ENCODE data around the gene CFAP210.
"Not testable (repeated sequence)": the region's sequence is repeated elsewhere in the genome, so short reads cannot be mapped to it uniquely, and the experiment has no call there.

CFAP210 gene

DNA sequence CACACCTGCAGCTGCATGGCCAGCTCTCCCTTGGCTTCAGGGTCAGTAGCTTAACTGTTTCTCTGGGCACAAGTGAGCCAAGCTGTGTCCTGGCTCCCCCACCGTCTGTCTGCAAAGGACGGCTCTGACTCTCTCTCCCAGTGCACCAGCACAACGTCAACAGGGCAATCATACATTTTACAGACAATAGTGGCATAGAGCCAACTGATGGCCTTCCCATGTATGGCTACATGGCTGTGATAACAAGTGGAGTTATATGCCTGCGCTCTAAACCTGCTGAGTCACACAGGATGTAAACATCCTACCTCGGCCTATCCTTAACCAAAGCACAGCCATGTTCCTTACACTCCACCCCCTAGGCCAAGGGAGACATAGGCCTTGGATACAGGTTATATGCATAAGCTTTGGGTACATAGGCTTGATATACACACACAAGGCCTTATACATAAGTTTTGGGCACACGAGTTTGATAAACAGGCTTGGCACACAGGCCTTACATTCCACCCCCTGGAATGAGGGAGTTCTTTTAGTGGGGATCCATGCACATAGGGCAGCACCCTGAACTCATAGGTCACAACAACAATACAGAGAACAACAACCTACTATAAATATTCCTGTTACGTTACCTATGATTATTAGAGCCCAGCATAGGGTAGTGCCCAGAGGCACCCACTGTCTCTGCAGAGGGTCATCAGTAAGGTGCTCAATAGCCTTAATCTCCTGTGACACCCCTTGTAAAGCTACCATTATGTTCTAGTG is 17.7 kb upstream of the CFAP210 start:
- H3K4me3 ChIP-seq (ENCODE audit: low read depth in 1 of 2, low read length in 2 of 2): no peak overlapping the region
- no peak overlapping the region for H3K27ac ChIP-seq (ENCODE audit: low read length)

DNA sequence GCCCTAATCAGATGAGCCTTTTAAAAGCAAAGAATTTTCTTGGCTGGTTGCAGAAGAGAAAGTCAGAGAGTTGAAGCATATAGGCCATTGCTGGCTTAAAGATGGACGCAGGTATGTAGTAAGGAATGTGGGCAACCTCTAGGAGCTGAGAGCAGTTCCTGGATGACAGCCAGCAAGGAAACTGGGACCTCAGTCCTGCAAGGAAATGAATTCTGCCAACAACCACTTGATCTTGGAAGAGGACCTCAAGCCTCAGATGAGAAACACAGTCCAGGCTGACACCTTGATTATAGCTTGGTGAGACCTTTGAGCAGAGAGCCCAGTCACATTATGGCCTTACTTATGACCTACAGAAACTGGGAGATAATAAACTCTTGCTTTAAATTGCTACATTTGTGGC is 15.8 kb upstream of the CFAP210 start:
- H3K27me3 ChIP-seq (ENCODE audit: low read depth, low read length): no peaks in the 10 kb centered on the region
- no peak overlapping the region for H3K27ac ChIP-seq (ENCODE audit: low read length)
- H3K9me3 ChIP-seq (ENCODE audit: control insufficient read depth in 1 of 2, low read length in 2 of 2): no peaks in the 10 kb centered on the region
- H3K36me3 ChIP-seq (ENCODE audit: control insufficient read depth in 1 of 2, insufficient read depth in 2 of 2, low read length in 2 of 2): no peaks in the 10 kb centered on the region
- H3K4me3 ChIP-seq (ENCODE audit: low read depth in 1 of 2, low read length in 2 of 2): no peak overlapping the region
- H3K4me1 ChIP-seq (ENCODE audit: control insufficient read depth in 1 of 2, insufficient read depth in 2 of 2, low read length in 2 of 2): peaks cover 8 to 9% of the 10 kb centered on the region in 2 donors

More for the DNA sequence above, 17.7 kb upstream of the CFAP210 start:
- no peaks in the 10 kb centered on the region for H3K9me3 ChIP-seq (ENCODE audit: control insufficient read depth in 1 of 2, low read length in 2 of 2)
- H3K4me1 ChIP-seq (ENCODE audit: control insufficient read depth in 1 of 2, insufficient read depth in 2 of 2, low read length in 2 of 2): peaks cover 13 to 26% of the 10 kb centered on the region in 2 donors
- H3K27me3 ChIP-seq (ENCODE audit: low read depth, low read length): no peaks in the 10 kb centered on the region
- H3K36me3 ChIP-seq (ENCODE audit: control insufficient read depth in 1 of 2, insufficient read depth in 2 of 2, low read length in 2 of 2): no peaks in the 10 kb centered on the region

DNA sequence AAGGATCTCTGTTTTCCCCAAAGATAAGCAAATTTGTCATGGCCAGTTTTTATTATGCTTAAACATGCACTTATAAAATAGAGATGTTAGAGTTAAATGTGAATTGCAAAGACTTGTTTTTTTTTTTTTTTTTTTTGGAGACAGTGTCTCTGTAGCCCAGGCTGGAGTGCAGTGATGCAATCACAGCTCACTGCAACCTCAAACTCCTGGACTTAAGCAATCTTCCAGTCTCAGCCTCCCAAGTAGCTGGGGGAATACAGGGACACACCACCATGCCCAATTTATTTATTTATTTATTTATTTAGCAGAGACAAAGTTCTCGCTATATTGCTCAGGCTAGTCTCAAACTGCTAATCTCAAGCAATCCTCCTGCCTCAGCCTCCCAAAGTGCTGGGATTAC is 15.1 kb upstream of the CFAP210 start:
- Histone ChIP-seq H3K9me3 (ENCODE audit: control insufficient read depth in 1 of 2, low read length in 2 of 2) (no peaks in the 10 kb centered on the region), H3K27ac (ENCODE audit: low read length) (no peak overlapping the region), H3K4me1 (ENCODE audit: control insufficient read depth in 1 of 2, insufficient read depth in 2 of 2, low read length in 2 of 2) (peaks cover 3 to 4% of the 10 kb centered on the region in 2 donors)

DNA sequence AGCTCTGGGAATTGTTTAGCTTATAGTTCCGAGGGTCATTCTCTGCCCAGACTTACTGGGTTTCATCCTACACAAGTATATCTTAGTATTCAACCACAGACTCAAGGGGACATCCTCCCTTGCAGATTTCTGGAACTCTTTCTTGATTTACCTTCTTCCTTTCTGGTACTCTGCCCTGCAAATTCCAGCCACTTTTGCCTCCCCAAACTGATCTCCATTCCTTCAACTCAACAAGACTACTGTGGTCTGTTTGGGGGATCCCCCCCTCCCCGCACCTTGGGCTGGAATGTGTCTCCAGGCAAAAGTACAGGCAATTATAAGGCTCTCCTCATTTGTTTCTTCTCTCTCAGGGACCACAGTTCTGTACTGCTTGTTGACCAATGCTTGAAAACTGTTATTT is 13.4 kb upstream of the CFAP210 start:
- H3K27ac ChIP-seq (ENCODE audit: low read length): no peak overlapping the region
- H3K9me3 ChIP-seq (ENCODE audit: control insufficient read depth in 1 of 2, low read length in 2 of 2): no peaks in the 10 kb centered on the region
- H3K4me1 ChIP-seq (ENCODE audit: control insufficient read depth in 1 of 2, insufficient read depth in 2 of 2, low read length in 2 of 2): peaks cover 4 to 8% of the 10 kb centered on the region in 2 donors
- no peaks in the 10 kb centered on the region for H3K27me3 ChIP-seq (ENCODE audit: low read depth, low read length)
- no peak overlapping the region for H3K4me3 ChIP-seq (ENCODE audit: low read depth in 1 of 2, low read length in 2 of 2)
- no peaks in the 10 kb centered on the region for H3K36me3 ChIP-seq (ENCODE audit: control insufficient read depth in 1 of 2, insufficient read depth in 2 of 2, low read length in 2 of 2)

More for the DNA sequence above, 15.1 kb upstream of the CFAP210 start:
- no peaks in the 10 kb centered on the region for H3K27me3 ChIP-seq (ENCODE audit: low read depth, low read length)
- no peaks in the 10 kb centered on the region for H3K36me3 ChIP-seq (ENCODE audit: control insufficient read depth in 1 of 2, insufficient read depth in 2 of 2, low read length in 2 of 2)
- H3K4me3 ChIP-seq (ENCODE audit: low read depth in 1 of 2, low read length in 2 of 2): no peak overlapping the region

DNA sequence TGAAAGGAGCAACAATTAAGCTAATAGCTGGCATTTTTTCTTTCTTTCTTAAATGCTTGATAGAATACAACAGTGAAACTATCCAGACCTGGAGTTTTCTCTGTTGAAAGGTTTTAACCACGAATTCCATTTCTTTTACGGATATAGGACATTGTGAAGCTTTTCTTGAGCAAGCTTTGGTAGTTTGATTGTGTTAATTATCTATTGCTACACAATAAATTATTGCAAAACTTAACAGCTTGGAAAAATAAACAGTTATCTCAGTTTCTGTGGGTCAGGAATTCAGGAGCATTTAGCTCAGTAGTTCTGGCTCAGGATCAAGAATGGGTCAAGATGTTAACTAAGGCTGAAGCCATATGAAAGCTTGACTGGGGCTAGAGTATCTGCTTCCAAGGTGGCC is 11.7 kb upstream of the CFAP210 start:
- no peak overlapping the region for H3K27ac ChIP-seq (ENCODE audit: low read length)
- no peaks in the 10 kb centered on the region for H3K36me3 ChIP-seq (ENCODE audit: control insufficient read depth in 1 of 2, insufficient read depth in 2 of 2, low read length in 2 of 2)
- peaks cover 0 to 8% of the 10 kb centered on the region in 2 donors for H3K4me1 ChIP-seq (ENCODE audit: control insufficient read depth in 1 of 2, insufficient read depth in 2 of 2, low read length in 2 of 2)
- no peaks in the 10 kb centered on the region for H3K9me3 ChIP-seq (ENCODE audit: control insufficient read depth in 1 of 2, low read length in 2 of 2)
- no peak overlapping the region for H3K4me3 ChIP-seq (ENCODE audit: low read depth in 1 of 2, low read length in 2 of 2)
- no peaks in the 10 kb centered on the region for H3K27me3 ChIP-seq (ENCODE audit: low read depth, low read length)

DNA sequence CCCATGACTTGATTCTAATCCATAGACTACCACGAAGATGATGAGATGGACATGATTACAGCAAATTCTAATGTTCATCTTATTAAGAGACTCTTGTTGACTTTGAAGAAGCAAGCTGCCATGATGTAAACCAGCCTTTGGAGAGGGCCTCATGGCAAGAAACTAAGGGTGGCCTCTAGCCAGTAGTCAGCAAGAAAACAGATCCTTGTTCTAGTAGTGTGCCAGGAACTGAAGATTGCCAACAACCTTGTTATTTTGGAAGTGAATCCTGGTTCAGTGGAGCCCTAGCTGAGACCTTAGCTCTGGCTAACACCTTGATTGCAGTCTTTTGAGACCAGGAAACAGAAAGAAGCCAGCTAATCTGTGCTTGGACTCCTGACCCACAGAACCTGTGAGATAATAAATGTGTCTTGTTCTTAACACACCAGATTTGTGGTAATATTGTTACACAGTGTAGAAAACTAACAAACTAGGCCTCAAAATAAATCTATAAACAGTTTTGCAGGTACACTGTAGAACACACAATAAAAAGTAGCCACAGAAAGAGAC is 10.0 kb upstream of the CFAP210 start:
- H3K27ac ChIP-seq (ENCODE audit: low read length): no peak overlapping the region

DNA sequence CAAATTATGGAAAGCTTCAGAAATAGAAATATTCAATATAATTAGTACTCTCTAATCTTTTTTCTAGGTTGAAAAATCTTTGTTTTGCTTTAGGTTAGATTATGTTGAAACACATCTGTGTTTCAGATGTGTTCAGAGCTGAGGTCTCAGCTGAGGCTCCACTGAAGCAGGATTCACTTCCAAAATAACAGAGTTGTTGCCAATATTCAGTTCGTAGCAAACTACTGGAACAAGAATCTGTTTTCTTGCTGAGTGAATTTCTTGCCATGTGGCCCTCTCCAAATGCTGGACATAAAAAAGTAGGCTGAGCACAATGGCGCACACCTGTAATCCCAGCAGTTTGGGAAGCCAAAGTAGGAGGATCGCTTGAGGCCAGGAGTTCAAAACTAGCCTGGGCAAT is 8.8 kb upstream of the CFAP210 start:
- Histone ChIP-seq H3K9me3 (ENCODE audit: control insufficient read depth in 1 of 2, low read length in 2 of 2) (no peaks in the 10 kb centered on the region), H3K36me3 (ENCODE audit: control insufficient read depth in 1 of 2, insufficient read depth in 2 of 2, low read length in 2 of 2) (peaks cover 0 to 5% of the 10 kb centered on the region in 2 donors), H3K4me1 (ENCODE audit: control insufficient read depth in 1 of 2, insufficient read depth in 2 of 2, low read length in 2 of 2) (peaks cover 0 to 4% of the 10 kb centered on the region in 2 donors), H3K27ac (ENCODE audit: low read length) (no peak overlapping the region), H3K27me3 (ENCODE audit: low read depth, low read length) (no peaks in the 10 kb centered on the region), H3K4me3 (ENCODE audit: low read depth in 1 of 2, low read length in 2 of 2) (no peak overlapping the region)

More for the DNA sequence above, 10.0 kb upstream of the CFAP210 start:
- Histone ChIP-seq H3K4me1 (ENCODE audit: control insufficient read depth in 1 of 2, insufficient read depth in 2 of 2, low read length in 2 of 2) (peaks cover 0 to 4% of the 10 kb centered on the region in 2 donors), H3K9me3 (ENCODE audit: control insufficient read depth in 1 of 2, low read length in 2 of 2) (no peaks in the 10 kb centered on the region), H3K27me3 (ENCODE audit: low read depth, low read length) (no peaks in the 10 kb centered on the region), H3K36me3 (ENCODE audit: control insufficient read depth in 1 of 2, insufficient read depth in 2 of 2, low read length in 2 of 2) (peaks cover 0 to under 1% of the 10 kb centered on the region in 2 donors), H3K4me3 (ENCODE audit: low read depth in 1 of 2, low read length in 2 of 2) (no peak overlapping the region)

DNA sequence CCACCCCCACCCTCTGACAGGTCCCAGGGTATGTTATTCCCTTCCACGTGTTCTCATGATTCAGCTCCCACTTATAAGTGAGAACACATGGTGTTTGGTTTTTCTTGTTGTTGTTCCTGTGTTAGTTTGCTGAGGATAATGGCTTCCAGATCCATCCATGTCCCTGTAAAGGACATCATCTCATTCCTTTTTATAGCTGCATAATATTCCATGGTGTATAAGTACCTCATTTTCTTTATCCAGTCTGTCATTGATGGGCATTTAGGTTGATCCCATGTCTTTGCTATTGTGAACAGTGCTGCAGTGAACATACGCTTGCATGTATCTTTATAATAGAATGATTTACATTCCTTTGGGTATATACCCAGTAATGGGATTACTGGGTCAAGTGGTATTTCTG is 5.0 kb upstream of the CFAP210 start:
- H3K27me3 ChIP-seq (ENCODE audit: low read depth, low read length): not testable (repeated sequence)

DNA sequence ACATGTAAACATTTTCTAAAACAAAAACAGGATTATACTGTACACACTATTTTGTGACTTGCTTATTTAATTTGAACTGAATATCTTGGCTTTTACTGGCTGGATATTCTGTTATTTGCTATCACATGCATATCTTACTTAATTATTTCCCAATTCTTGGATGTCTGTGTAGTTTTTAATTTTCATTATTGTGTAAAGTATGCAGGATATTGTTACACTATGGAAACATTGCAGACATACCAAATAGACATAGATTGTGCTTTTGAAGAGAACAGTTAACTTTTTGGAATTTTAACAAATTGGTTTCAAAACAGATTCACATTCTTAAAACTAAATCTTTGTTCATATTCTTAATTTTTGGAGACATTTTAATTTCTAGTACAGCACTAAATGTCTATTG is 2.2 kb upstream of the CFAP210 start:
- Histone ChIP-seq H3K27ac (ENCODE audit: low read length) (no peak overlapping the region), H3K36me3 (ENCODE audit: control insufficient read depth in 1 of 2, insufficient read depth in 2 of 2, low read length in 2 of 2) (peaks cover 0 to 5% of the 10 kb centered on the region in 2 donors), H3K4me1 (ENCODE audit: control insufficient read depth in 1 of 2, insufficient read depth in 2 of 2, low read length in 2 of 2) (peaks cover 0 to 7% of the 10 kb centered on the region in 2 donors), H3K27me3 (ENCODE audit: low read depth, low read length) (no peaks in the 10 kb centered on the region), H3K9me3 (ENCODE audit: control insufficient read depth in 1 of 2, low read length in 2 of 2) (no peaks in the 10 kb centered on the region), H3K4me3 (ENCODE audit: low read depth in 1 of 2, low read length in 2 of 2) (no peak overlapping the region)

More for the DNA sequence above, 5.0 kb upstream of the CFAP210 start:
- not testable (repeated sequence) for H3K27ac ChIP-seq (ENCODE audit: low read length); H3K9me3 ChIP-seq (ENCODE audit: control insufficient read depth in 1 of 2, low read length in 2 of 2); H3K4me1 ChIP-seq (ENCODE audit: control insufficient read depth in 1 of 2, insufficient read depth in 2 of 2, low read length in 2 of 2); H3K4me3 ChIP-seq (ENCODE audit: low read depth in 1 of 2, low read length in 2 of 2); H3K36me3 ChIP-seq (ENCODE audit: control insufficient read depth in 1 of 2, insufficient read depth in 2 of 2, low read length in 2 of 2)

DNA sequence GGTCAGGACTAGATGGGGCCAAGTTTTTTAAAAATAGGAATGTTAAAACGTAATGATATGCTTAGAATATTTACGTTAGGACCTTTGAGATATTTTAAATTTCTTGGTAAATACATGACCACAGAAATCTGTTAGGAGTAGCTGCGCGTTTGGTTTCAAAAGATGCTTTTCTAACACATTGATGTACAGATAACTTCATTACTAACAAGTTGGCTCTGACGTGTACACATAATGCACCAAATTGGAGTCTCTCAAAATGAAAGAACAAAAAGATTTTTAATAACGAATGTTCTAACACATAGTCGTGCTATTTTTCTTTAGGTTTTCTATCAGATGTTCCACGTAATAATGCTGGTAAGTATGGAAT is 672 bp upstream of the CFAP210 start:
- Histone ChIP-seq H3K4me3 (ENCODE audit: low read depth in 1 of 2, low read length in 2 of 2) (peak overlapping the region; percentile 95 to 96), H3K4me1 (ENCODE audit: control insufficient read depth in 1 of 2, insufficient read depth in 2 of 2, low read length in 2 of 2) (peaks cover 0 to 7% of the 10 kb centered on the region in 2 donors), H3K9me3 (ENCODE audit: control insufficient read depth in 1 of 2, low read length in 2 of 2) (no peaks in the 10 kb centered on the region), H3K27ac (ENCODE audit: low read length) (peak overlapping the region; percentile 85), H3K27me3 (ENCODE audit: low read depth, low read length) (no peaks in the 10 kb centered on the region), H3K36me3 (ENCODE audit: control insufficient read depth in 1 of 2, insufficient read depth in 2 of 2, low read length in 2 of 2) (peaks cover 0 to 5% of the 10 kb centered on the region in 2 donors)

DNA sequence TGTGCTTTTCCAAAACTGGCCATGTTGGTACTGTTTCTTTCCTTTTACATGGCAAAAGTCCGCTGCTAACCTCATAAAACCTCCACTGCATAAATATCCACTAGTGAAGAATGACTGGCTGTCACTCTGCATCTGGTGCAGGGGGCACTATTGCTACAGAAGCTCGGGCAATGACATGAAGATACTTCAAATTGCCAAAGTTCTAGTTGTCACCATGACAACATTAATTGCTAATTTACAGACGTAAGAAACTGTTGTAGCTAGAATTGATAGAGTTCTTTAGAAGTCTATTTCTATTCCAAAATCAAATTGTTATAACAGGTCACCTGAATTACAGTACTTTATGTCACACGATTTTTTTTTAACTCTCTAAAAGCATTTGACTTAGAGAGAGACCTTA is 845 bp downstream of the CFAP210 start:
- Histone ChIP-seq H3K36me3 (ENCODE audit: control insufficient read depth in 1 of 2, insufficient read depth in 2 of 2, low read length in 2 of 2) (no peaks in the 10 kb centered on the region), H3K9me3 (ENCODE audit: control insufficient read depth in 1 of 2, low read length in 2 of 2) (no peaks in the 10 kb centered on the region), H3K4me3 (ENCODE audit: low read depth in 1 of 2, low read length in 2 of 2) (peak overlapping the region; percentile 95 to 96), H3K27me3 (ENCODE audit: low read depth, low read length) (no peaks in the 10 kb centered on the region), H3K27ac (ENCODE audit: low read length) (peak overlapping the region; percentile 90), H3K4me1 (ENCODE audit: control insufficient read depth in 1 of 2, insufficient read depth in 2 of 2, low read length in 2 of 2) (peaks cover 0 to 7% of the 10 kb centered on the region in 2 donors)

Measured in muscle layer of duodenum (tissue), 2 donors.